ENCODE data around the gene SEMA5B. TPM values are rescaled to one million over a fixed set of nuclear protein-coding genes. Genes with fewer than 3 reads are reported as not detected.

SEMA5B gene
- total and polyA plus RNA-seq, 7 donors: 0.08 to 1.1 (median 0.43) TPM

DNA sequence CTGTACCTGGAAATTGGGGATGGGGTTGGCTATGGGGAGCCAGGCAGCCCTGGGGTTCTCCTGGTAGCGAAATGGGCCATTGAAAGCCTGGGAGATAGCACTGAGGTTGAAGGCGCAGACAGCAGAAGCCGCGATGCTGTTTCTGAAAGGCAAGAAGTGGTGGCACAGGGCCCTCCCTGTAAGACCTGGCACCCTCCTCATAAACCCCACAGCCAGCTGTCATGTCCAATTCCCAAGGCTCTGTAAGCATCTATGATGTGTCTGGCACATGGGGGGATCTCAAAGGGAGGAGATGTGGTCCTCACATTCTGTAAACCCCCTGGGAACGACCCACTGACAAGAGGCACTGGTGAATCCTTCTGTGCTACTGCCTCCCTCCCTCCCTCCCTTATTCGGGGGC lies 104.0 kb downstream of the SEMA5B start:
- WGBS, 3 donors: 68 to 78% (median 71%) methylated on average over 6 of the region's 6 CpGs
- intact Hi-C loops (cut with DNase I): no loop called here
- Histone ChIP-seq H3K9me3 (no peaks in the 10 kb centered on the region), H3K27ac (no peak overlapping the region), H3K4me1 (no peaks in the 10 kb centered on the region), H3K27me3 (ENCODE audit: insufficient read depth in 3 of 3, low read length in 2 of 3) (peaks cover 0 to 27% (median 0%) of the 10 kb centered on the region in 3 donors), H3K4me3 (no peak overlapping the region), H3K36me3 (ENCODE audit: insufficient read depth in 1 of 2, low read depth in 1 of 2) (no peaks in the 10 kb centered on the region)
- TF ChIP-seq, protein P1, sequence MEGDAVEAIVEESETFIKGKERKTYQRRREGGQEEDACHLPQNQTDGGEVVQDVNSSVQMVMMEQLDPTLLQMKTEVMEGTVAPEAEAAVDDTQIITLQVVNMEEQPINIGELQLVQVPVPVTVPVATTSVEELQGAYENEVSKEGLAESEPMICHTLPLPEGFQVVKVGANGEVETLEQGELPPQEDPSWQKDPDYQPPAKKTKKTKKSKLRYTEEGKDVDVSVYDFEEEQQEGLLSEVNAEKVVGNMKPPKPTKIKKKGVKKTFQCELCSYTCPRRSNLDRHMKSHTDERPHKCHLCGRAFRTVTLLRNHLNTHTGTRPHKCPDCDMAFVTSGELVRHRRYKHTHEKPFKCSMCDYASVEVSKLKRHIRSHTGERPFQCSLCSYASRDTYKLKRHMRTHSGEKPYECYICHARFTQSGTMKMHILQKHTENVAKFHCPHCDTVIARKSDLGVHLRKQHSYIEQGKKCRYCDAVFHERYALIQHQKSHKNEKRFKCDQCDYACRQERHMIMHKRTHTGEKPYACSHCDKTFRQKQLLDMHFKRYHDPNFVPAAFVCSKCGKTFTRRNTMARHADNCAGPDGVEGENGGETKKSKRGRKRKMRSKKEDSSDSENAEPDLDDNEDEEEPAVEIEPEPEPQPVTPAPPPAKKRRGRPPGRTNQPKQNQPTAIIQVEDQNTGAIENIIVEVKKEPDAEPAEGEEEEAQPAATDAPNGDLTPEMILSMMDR (IDR thresholded peaks at IDR 0.05): no peak
- DNase-seq: no peak
- ATAC-seq: no peak

DNA sequence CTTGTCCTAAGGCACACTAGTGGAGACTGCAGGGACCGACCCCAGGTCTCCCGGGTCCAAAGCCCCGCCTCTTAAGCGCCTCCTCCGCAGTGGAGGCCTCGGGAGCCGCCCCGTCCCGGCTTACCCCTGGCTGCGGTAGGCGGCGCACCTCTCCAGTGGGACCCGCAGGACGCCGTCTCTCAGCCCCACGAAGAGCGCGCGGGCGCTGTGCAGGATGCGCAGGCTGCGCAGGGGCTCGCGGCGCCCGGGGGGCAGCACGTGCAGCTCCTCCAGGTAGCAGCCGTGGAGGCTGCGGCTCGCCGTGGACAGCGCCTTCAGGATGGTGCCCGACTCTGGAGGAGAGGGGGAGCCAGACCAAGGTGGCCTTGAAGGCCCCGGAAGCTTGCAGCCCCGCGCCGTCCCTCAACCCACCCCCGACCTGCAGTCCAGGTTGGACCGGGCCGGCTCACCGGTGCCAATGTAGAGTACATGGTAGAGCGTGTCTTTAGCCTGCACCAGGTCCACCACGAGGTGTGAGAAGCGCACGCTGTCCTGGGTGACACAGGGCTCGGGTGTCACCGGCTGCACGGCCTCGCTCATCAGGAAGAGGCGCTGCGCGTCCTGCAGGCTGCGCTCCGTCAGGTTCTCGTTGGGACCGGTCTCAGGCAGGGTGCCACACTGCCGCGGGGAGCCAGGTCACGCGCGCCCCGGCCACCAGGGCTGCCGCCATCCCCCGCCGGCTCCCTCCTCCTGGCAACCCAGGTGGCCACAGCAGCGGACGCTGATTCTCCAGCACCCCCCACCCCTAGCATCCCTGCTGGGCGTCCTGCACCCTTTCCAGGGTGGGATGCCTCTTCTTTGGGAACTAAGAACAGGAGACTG lies 105.5 kb downstream of the SEMA5B start:
- no peak overlapping the region for H3K4me3 ChIP-seq
- no peaks in the 10 kb centered on the region for H3K4me1 ChIP-seq
- 23 to 31% (median 27%) methylated on average over 57 to 68 of the region's 68 CpGs for WGBS, 3 donors
- no peak overlapping the region for H3K27ac ChIP-seq
- peaks cover 0 to 27% (median 0%) of the 10 kb centered on the region in 3 donors for H3K27me3 ChIP-seq (ENCODE audit: insufficient read depth in 3 of 3, low read length in 2 of 3)
- TF ChIP-seq, protein P1 (IDR thresholded peaks at IDR 0.05): no peak
- no peaks in the 10 kb centered on the region for H3K36me3 ChIP-seq (ENCODE audit: insufficient read depth in 1 of 2, low read depth in 1 of 2)
- ATAC-seq: peak in 3 of 4 donors; percentile 48 to 54 (median 53)
- intact Hi-C loops (cut with DNase I): no loop called here
- DNase-seq: no peak
- H3K9me3 ChIP-seq: no peaks in the 10 kb centered on the region

DNA sequence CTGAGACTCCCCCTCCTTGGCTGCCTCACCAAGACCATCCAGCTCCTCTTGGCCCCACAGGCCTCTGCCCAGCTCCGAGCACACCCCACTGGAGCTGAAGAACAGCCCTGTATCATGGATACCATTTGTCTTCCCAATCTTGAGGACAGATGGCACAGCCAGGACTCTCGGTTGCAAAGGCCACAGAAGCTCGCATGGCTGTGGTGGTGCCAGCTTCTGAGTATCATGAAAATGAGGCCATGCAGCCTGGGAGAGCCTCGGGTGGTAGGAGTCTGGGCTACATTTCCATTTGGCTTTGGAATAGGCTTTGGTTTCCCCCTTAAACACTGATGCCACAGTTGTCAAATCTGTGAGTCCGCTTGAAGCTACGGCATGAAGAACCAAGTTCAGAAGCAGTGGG lies 106.6 kb downstream of the SEMA5B start:
- Histone ChIP-seq H3K9me3 (no peaks in the 10 kb centered on the region), H3K27me3 (ENCODE audit: insufficient read depth in 3 of 3, low read length in 2 of 3) (peaks cover 0 to 27% (median 0%) of the 10 kb centered on the region in 3 donors), H3K27ac (no peak overlapping the region), H3K4me1 (no peaks in the 10 kb centered on the region), H3K4me3 (no peak overlapping the region), H3K36me3 (ENCODE audit: insufficient read depth in 1 of 2, low read depth in 1 of 2) (no peaks in the 10 kb centered on the region)
- 67 to 84% (median 80%) methylated on average over 6 of the region's 6 CpGs for WGBS, 3 donors
- TF ChIP-seq, protein P1 (IDR thresholded peaks at IDR 0.05): no peak
- no peak for DNase-seq
- intact Hi-C loops (cut with DNase I): no loop called here
- no peak for ATAC-seq

DNA sequence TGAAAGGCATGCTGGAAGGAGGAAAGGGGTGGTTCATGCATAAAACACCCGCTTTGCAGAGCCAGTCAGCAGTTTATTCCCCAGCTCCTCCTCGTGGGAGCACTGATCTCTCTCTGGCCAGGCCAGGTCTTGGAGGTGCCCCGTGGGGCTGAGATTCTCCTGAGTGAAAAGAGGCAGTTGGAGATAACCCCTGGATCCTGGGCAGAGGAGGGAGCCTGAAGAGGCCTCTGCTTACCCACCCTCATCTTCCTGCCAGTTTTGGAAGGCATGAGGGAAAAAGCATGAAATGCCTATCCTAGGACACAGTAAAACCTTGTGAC lies 108.3 kb downstream of the SEMA5B start:
- DNase-seq: no peak
- ATAC-seq: no peak
- Histone ChIP-seq H3K27me3 (ENCODE audit: insufficient read depth in 3 of 3, low read length in 2 of 3) (peaks cover 0 to 23% (median 0%) of the 10 kb centered on the region in 3 donors), H3K27ac (no peak overlapping the region), H3K36me3 (ENCODE audit: insufficient read depth in 1 of 2, low read depth in 1 of 2) (no peaks in the 10 kb centered on the region), H3K9me3 (no peaks in the 10 kb centered on the region), H3K4me1 (no peaks in the 10 kb centered on the region), H3K4me3 (no peak overlapping the region)
- TF ChIP-seq, protein P1 (IDR thresholded peaks at IDR 0.05): no peak
- intact Hi-C loops (cut with DNase I): no loop called here
- WGBS, 3 donors: 69 to 75% (median 73%) methylated on average over 3 of the region's 3 CpGs

Measured in psoas muscle (tissue), 8 donors.